GM19240 (cell line): ENCODE measurements around the gene LAMB1.

Experiments
- DNase-seq: peaks from one replicate; pipeline ENCODE4 v3.0.0; 2011; ENCODE audit warnings: low spot score; ENCODE audit not compliant: insufficient read length

The LAMB1 gene

DNA sequence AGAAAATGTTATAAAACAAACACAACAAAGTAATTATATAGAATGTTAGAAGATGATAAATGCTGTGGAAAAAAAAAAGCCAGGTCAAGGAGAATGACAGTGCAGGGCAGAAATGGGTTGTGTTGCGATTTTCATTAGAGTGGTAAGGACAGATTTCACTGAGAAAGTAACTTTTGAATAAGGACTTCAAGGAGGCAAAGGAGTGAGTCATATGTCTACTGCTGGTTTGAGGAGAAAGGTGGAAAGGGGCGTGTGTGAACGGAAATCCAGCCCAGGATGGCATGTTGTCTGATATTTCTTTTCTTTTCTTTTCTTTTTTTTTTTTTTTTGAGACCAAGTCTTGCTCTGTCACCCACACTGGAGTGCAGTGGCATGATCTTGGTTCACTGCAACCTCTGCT lies 124.3 kb downstream of the LAMB1 start:
- no peak for DNase-seq

DNA sequence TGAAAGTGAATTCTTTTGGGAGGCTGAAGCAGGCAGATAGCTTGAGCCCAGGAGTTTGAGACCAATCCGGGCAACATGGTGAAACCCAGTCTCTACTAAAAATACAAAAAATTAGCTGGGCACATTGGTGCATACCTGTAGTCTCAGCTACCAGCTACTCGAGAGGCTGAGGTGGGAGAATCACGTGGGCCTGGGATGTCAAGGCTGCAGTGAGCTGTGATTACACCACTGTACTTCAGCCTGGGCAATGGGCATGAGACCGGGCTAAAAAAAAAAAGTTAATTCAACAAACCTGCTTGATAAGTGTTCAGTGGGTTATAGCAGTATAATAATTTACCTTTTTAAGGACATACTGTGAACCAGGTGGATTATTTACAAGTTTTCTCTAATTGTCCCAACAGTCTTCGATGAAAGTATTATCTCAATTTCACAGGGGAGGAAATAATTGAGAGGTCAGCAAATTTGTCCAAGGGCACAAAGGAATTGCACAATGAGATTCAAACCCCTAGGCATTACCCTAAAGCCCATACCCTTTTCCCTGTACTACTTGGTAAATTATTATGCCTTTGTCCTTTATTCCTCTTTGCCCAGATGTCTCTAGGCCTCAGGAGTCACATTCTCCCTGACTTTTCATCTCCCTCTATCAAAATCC lies 125.1 kb downstream of the LAMB1 start:
- no peak for DNase-seq

GRCh38 chr7:107876916-107877315 lies 126.0 kb downstream of the LAMB1 start:
- DNase-seq, result no peak

DNA sequence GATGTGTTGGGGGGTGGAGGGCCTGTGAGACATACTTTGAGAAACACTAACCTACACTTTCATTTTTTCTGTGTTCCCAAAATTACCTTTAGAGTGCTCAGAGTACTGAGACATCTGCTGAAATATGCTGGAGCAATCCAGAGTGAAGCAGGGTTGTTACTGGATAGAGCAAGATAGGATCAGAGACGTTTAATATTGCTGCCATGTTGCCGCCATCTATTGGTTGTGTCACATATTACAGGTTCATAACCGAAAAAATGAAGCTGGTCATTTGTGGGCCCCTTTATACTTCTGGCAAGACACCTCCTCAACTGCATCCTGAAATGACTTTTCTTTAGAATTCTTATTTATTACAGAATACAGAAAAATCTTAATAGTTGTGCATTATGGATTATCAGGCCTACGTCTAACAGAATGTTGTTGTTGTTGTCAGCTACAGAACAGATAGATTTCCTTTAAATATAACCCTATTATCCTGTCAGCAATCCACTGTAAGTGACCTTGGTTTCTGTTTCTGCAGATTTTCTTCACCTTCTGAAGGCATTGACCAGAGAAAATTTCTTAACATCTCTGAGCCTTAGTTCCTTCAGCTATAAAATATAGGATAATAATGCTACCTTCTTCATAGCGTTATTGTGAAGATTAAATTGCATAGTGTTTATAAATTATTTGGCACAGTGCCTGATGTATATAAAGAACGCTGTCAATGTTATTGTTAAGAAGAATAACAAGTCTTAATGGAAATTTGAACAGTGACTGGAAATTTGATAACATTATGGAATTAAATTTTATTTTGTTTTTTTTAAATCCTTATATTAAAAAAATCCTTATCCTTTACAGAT lies 128.1 kb downstream of the LAMB1 start:
- no peak for DNase-seq

DNA sequence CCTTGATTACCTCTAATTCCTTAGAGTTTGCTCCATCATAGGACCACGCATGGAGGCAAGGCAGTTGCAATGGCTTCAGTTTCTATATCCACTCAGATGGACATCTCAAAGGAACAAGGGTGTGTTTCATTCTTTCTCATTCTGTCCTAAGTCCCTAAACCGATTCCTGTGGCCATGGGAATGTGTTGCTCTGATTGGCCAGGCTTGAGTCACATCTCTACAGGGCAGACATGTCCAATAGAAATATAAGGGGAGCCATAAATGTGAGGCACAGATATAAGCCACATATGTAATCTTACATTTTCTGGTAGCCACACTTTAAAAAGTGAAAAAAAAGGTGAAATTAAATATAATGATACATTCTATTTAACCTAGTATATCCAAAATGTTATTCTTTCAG lies 128.8 kb downstream of the LAMB1 start:
- DNase-seq, result no peak
